H9 (cell line): Measurements from ENCODE around the gene TOR1AIP1. TPM values are rescaled to one million over a fixed set of nuclear protein-coding genes. Genes with fewer than 3 reads are reported as not detected.

ENCODE experiments used
- DNase-seq: peaks from one replicate; pipeline ENCODE4 v3.0.0-alpha.2; 2017
- H2AFZ ChIP-seq: one replicate; pipeline ENCODE4 v1.6.1; 2013; ENCODE audit warnings: mild to moderate bottlenecking, low read length, control low read depth, moderate library complexity
- H2AK5ac ChIP-seq: 2 replicates; pipeline ENCODE4 v1.6.1; 2013; ENCODE audit warnings: low read length, control low read depth, mixed read lengths; ENCODE audit not compliant: insufficient read length
- H2BK120ac ChIP-seq: one replicate; pipeline ENCODE4 v1.6.1; 2013; ENCODE audit warnings: low read depth, mild to moderate bottlenecking, low read length, control low read depth, inconsistent platforms; ENCODE audit not compliant: poor library complexity, severe bottlenecking
- H2BK12ac ChIP-seq: 2 replicates; pipeline ENCODE4 v1.6.1; 2013; ENCODE audit warnings: low read length, control low read depth, mixed read lengths, low read depth; ENCODE audit not compliant: insufficient read length
- H2BK15ac ChIP-seq: 2 replicates; pipeline ENCODE4 v1.6.1; 2013; ENCODE audit warnings: low read depth, low read length, control low read depth
- H2BK20ac ChIP-seq: one replicate; pipeline ENCODE4 v1.6.1; 2013; ENCODE audit warnings: low read depth, mild to moderate bottlenecking, low read length, control low read depth, inconsistent platforms; ENCODE audit not compliant: poor library complexity, severe bottlenecking
- H2BK5ac ChIP-seq: 2 replicates; pipeline ENCODE4 v1.6.1; 2013; ENCODE audit warnings: low read length, control low read depth, mixed read lengths; ENCODE audit not compliant: insufficient read length
- H3K14ac ChIP-seq: 2 replicates; pipeline ENCODE4 v1.6.1; 2013; ENCODE audit warnings: low read length, control low read depth; ENCODE audit not compliant: insufficient read depth
- H3K18ac ChIP-seq: 2 replicates; pipeline ENCODE4 v1.6.1; 2013; ENCODE audit warnings: low read depth, mild to moderate bottlenecking, mixed read lengths, low read length, control low read depth; ENCODE audit not compliant: insufficient read length
- H3K23ac ChIP-seq: 2 replicates; pipeline ENCODE4 v1.6.1; 2013; ENCODE audit warnings: low read length, control low read depth, mixed read lengths, low read depth; ENCODE audit not compliant: insufficient read length
- H3K23me2 ChIP-seq: 2 replicates; pipeline ENCODE4 v1.6.1; 2013; ENCODE audit warnings: low read depth, mild to moderate bottlenecking, mixed read lengths, low read length, control low read depth; ENCODE audit not compliant: insufficient read length, poor library complexity, severe bottlenecking
- H3K27ac ChIP-seq: 2 replicates; pipeline ENCODE4 v1.5.1; 2013; ENCODE audit warnings: low read length, control low read depth, mixed read lengths, low read depth; ENCODE audit not compliant: insufficient read length
- H3K27me3 ChIP-seq: 2 replicates; pipeline ENCODE4 v1.6.1; 2013; ENCODE audit warnings: low read length, control low read depth, inconsistent platforms; ENCODE audit not compliant: insufficient read depth
- H3K4ac ChIP-seq: 2 replicates; pipeline ENCODE4 v1.6.1; 2013; ENCODE audit warnings: low read depth, mild to moderate bottlenecking, control low read depth, inconsistent platforms, low read length, moderate library complexity
- H3K4me1 ChIP-seq: 2 replicates; pipeline ENCODE4 v1.6.1; 2013; ENCODE audit warnings: low read length, control low read depth, inconsistent platforms; ENCODE audit not compliant: insufficient read depth
- H3K4me2 ChIP-seq: 2 replicates; pipeline ENCODE4 v1.6.1; 2013; ENCODE audit warnings: low read length, control low read depth, mixed read lengths; ENCODE audit not compliant: insufficient read length, insufficient read depth
- H3K56ac ChIP-seq: 2 replicates; pipeline ENCODE4 v1.6.1; 2013; ENCODE audit warnings: low read depth, mild to moderate bottlenecking, mixed read lengths, low read length, control low read depth; ENCODE audit not compliant: insufficient read length
- H3K79me1 ChIP-seq: 2 replicates; pipeline ENCODE4 v1.6.1; 2013; ENCODE audit warnings: low read depth, mild to moderate bottlenecking, moderate library complexity, low read length, control low read depth, inconsistent platforms; ENCODE audit not compliant: insufficient read depth, poor library complexity, severe bottlenecking
- H3K79me2 ChIP-seq: 2 replicates; pipeline ENCODE4 v1.6.1; 2013; ENCODE audit warnings: low read length, control low read depth, inconsistent platforms; ENCODE audit not compliant: insufficient read depth
- H3K9ac ChIP-seq: 2 replicates; pipeline ENCODE4 v1.6.1; 2013; ENCODE audit warnings: low read length, control low read depth, mixed read lengths; ENCODE audit not compliant: insufficient read length; ENCODE audit errors: extremely low read depth
- H3K9me3 ChIP-seq: one replicate; pipeline ENCODE4 v1.6.1; 2013; ENCODE audit warnings: low read depth, low read length, inconsistent platforms; ENCODE audit not compliant: control insufficient read depth
- H3T11ph ChIP-seq: one replicate; pipeline ENCODE4 v1.6.1; 2013; ENCODE audit warnings: mild to moderate bottlenecking, low read length, control low read depth, inconsistent platforms
- H4K20me1 ChIP-seq: one replicate; pipeline ENCODE4 v1.6.1; 2013; ENCODE audit not compliant: control insufficient read depth, insufficient read length, insufficient read depth
- H4K5ac ChIP-seq: 2 replicates; pipeline ENCODE4 v1.6.1; 2013; ENCODE audit warnings: low read depth, mild to moderate bottlenecking, mixed read lengths, low read length, control low read depth; ENCODE audit not compliant: insufficient read length
- H4K8ac ChIP-seq: replicated peaks from 2 replicates; pipeline ENCODE4 v1.6.1; 2013; ENCODE audit warnings: low read length, control low read depth, mixed read lengths, low read depth; ENCODE audit not compliant: insufficient read length
- H4K91ac ChIP-seq: 2 replicates; pipeline ENCODE4 v1.6.1; 2013; ENCODE audit warnings: low read depth, mild to moderate bottlenecking, moderate library complexity, mixed read lengths, low read length, control low read depth; ENCODE audit not compliant: insufficient read length
- H3K27ac Mint-ChIP-seq, 3 experiments: 2 replicates in 2 of 3; 3 replicates in 1 of 3; pipeline ENCODE4 v1.8.0; 2020 to 2021; ENCODE audit warnings: mixed read lengths in 3 of 3, mild to moderate bottlenecking in 1 of 3, moderate library complexity in 1 of 3
- H3K27me3 Mint-ChIP-seq: 2 replicates; pipeline ENCODE4 v1.8.0; 2021; ENCODE audit warnings: low read depth, mild to moderate bottlenecking, moderate library complexity, mixed read lengths
- H3K36me3 Mint-ChIP-seq, 3 experiments: 2 replicates in 2 of 3; 3 replicates in 1 of 3; pipeline ENCODE4 v1.8.0; 2020 to 2021; ENCODE audit warnings: low read depth in 3 of 3, mixed read lengths in 3 of 3; ENCODE audit not compliant: insufficient read depth in 1 of 3
- H3K4me1 Mint-ChIP-seq, 2 experiments: 2 replicates each; pipeline ENCODE4 v1.8.0; 2020; ENCODE audit warnings: mixed read lengths in 2 of 2
- H3K4me3 Mint-ChIP-seq, 2 experiments: 2 replicates in 1 of 2; 3 replicates in 1 of 2; pipeline ENCODE4 v1.8.0; 2020 to 2021; ENCODE audit warnings: mild to moderate bottlenecking in 2 of 2, mixed read lengths in 2 of 2, moderate library complexity in 1 of 2
- H3K9me3 Mint-ChIP-seq, 2 experiments: 2 replicates in 1 of 2; 3 replicates in 1 of 2; pipeline ENCODE4 v1.8.0; 2020; ENCODE audit warnings: mild to moderate bottlenecking in 2 of 2, mixed read lengths in 2 of 2, moderate library complexity in 1 of 2
- CTCF ChIP-seq: fragments of 200-600 bp; sonication (generic); conservative IDR thresholded peaks from 3 replicates; pipeline ENCODE4 v1.8.0; 2021; ENCODE audit warnings: antibody characterized with exemption, mild to moderate bottlenecking
- WGBS: extraction: QIAGEN DNeasy Blood & Tissue Kit; methylation state at CpG from one replicate; pipeline ENCODE4 v1.1.7; 2013; ENCODE audit warnings: missing lambda C conversion rate, low lambda C conversion rate, mixed read lengths; ENCODE audit not compliant: insufficient read length; ENCODE audit errors: extremely low coverage; 5-methylcytosine and 5-hydroxymethylcytosine counted together
- total RNA-seq: library from RNA; stranded (reverse); gene quantifications from 2 replicates; pipeline ENCODE4 v1.2.1, GENCODE V29; 2021

TOR1AIP1 gene
- total RNA-seq, 1 experiment from 2014 or later = 25.5 TPM

GRCh38 chr1:179953974-179954492 lies 71.9 kb downstream of the TOR1AIP1 start:
- no peak overlapping the region for H2BK5ac ChIP-seq
- no peak overlapping the region for H3K56ac ChIP-seq
- H3K9ac ChIP-seq = peak overlapping the region; percentile 53
- H3K79me2 ChIP-seq = peaks cover 12% of the 10 kb centered on the region
- WGBS = no CpG with 5 or more reads among the region's 19 CpGs
- Mint-ChIP-seq H3K4me3 (peak overlapping the region; percentile 85 to 87), H3K4me1 (peaks cover 14 to 18% of the 10 kb centered on the region in 2 experiments), H3K36me3 (no peaks in the 10 kb centered on the region), H3K9me3 (no peaks in the 10 kb centered on the region), H3K27ac (peak overlapping the region; percentile 0 to 58 (median 5); a peak in 5 of 7 replicates), H3K27me3 (no peaks in the 10 kb centered on the region)
- no peak overlapping the region for H2BK120ac ChIP-seq
- H3K79me1 ChIP-seq = no peaks in the 10 kb centered on the region
- H2BK20ac ChIP-seq = no peak overlapping the region
- no peak overlapping the region for H4K8ac ChIP-seq
- no peak overlapping the region for H3K14ac ChIP-seq
- H3K9me3 ChIP-seq = no peaks in the 10 kb centered on the region
- DNase-seq = no peak
- no peak overlapping the region for H3K23ac ChIP-seq
- H4K91ac ChIP-seq = no peak overlapping the region
- peak; percentile 39; the same call in 1 of the 3 replicates for TF ChIP-seq CTCF
- H4K20me1 ChIP-seq = no peaks in the 10 kb centered on the region
- no peak overlapping the region for H3K4ac ChIP-seq
- H3K27me3 ChIP-seq = no peaks in the 10 kb centered on the region
- no peaks in the 10 kb centered on the region for H3K4me1 ChIP-seq
- peak overlapping the region; percentile 13 for H3K27ac ChIP-seq
- H2BK12ac ChIP-seq = no peak overlapping the region
- peak overlapping the region; percentile 88 for H3K4me2 ChIP-seq
- no peak overlapping the region for H3K18ac ChIP-seq
- peak overlapping the region; percentile 9 for H2AFZ ChIP-seq
- no peak overlapping the region for H3T11ph ChIP-seq
- H2AK5ac ChIP-seq = no peak overlapping the region
- H2BK15ac ChIP-seq = no peak overlapping the region
- no peak overlapping the region for H4K5ac ChIP-seq
- H3K23me2 ChIP-seq = peaks cover 3% of the 10 kb centered on the region
